Activated CD8-positive, alpha-beta T cell treated with anti-CD3 and anti-CD28 coated beads for 36 hours (primary cell): ENCODE measurements around the gene CHTOP. TPM values are rescaled to one million over a fixed set of nuclear protein-coding genes. Genes with fewer than 3 reads are reported as not detected.

ENCODE experiments used
- ATAC-seq: fragments of 200-7000 bp; cut with Tn5 transposase; one replicate; pipeline ENCODE4 v1.10.0; 2021; ENCODE audit warnings: mild to moderate bottlenecking, moderate library complexity
- CTCF ChIA-PET: fragments of 350-600 bp; sonication (Branson Sonifier 250); formaldehyde crosslinking; loops from one replicate; lab custom pipeline; 2021; ENCODE audit warnings: antibody characterized with exemption; lab: Charles Lee
- POLR2A ChIA-PET: fragments of 350-600 bp; sonication (Branson Sonifier 250); formaldehyde crosslinking; loops from one replicate; lab custom pipeline; 2021; ENCODE audit warnings: antibody characterized with exemption; lab: Charles Lee
- DNase-seq: peaks from one replicate; pipeline ENCODE4 v3.0.0-alpha.2; 2020
- H3K27ac Mint-ChIP-seq: one replicate; pipeline ENCODE4 v1.8.0; 2021; ENCODE audit warnings: mild to moderate bottlenecking, mixed read lengths
- H3K27me3 Mint-ChIP-seq: one replicate; pipeline ENCODE4 v1.8.0; 2021; ENCODE audit warnings: mixed read lengths
- H3K36me3 Mint-ChIP-seq: one replicate; pipeline ENCODE4 v1.8.0; 2021; ENCODE audit warnings: low read depth, mixed read lengths
- H3K4me1 Mint-ChIP-seq: one replicate; pipeline ENCODE4 v1.8.0; 2021; ENCODE audit warnings: low read depth, mixed read lengths
- H3K4me3 Mint-ChIP-seq: one replicate; pipeline ENCODE4 v1.8.0; 2021; ENCODE audit warnings: mild to moderate bottlenecking, moderate library complexity, mixed read lengths
- H3K9me3 Mint-ChIP-seq: one replicate; pipeline ENCODE4 v1.8.0; 2021; ENCODE audit warnings: mixed read lengths
- CTCF ChIP-seq: fragments of 200-600 bp; IDR thresholded peaks from one replicate; pipeline ENCODE4 v1.8.0; 2022; ENCODE audit warnings: antibody characterized with exemption, mild to moderate bottlenecking
- intact Hi-C: fragments of 100-400 bp; cut with micrococcal nuclease; formaldehyde crosslinking; loops from one replicate; pipeline ENCODE4 v1.10.0; 2022
- total RNA-seq, 2 experiments: library from RNA; stranded (reverse); gene quantifications; one replicate each; pipeline ENCODE4 v1.2.3, GENCODE V29; 2021

CHTOP gene
- total RNA-seq, 2 experiments from 2014 or later, result 76.8 to 83.2 TPM

- intact Hi-C loops, result no loop called here
- Mint-ChIP-seq H3K27me3 (no peaks in the 10 kb centered on the region), H3K27ac (peak overlapping the region; percentile 52), H3K4me1 (peaks cover 58% of the 10 kb centered on the region), H3K4me3 (no peak overlapping the region), H3K36me3 (peaks cover 80% of the 10 kb centered on the region), H3K9me3 (no peaks in the 10 kb centered on the region)
- ChIA-PET CTCF (interaction anchor here (1.5 to 5.5 kb wide), 2 partner anchors 108 to 130 kb away, joined by 3 to 21 read pairs; no protein-coding TSS in a partner anchor), POLR2A (interaction anchor here (0.9 to 6.3 kb wide), 5 partner anchors 9 to 330 kb away, joined by 3 to 72 read pairs (median 4); partner anchors contain the start of gene SNAPIN)
- TF ChIP-seq CTCF, result no peak
- ATAC-seq (no peak), DNase-seq (no peak)
Measured at GRCh38 chr1:153640861-153641260, 7.0 kb downstream of the CHTOP start.

- ATAC-seq, result no peak
- peaks cover 81% of the 10 kb centered on the region for H3K36me3 Mint-ChIP-seq
- CTCF ChIA-PET, result interaction anchor here (5.5 kb wide), 1 partner anchor 109 kb away, joined by 21 read pairs; no protein-coding TSS in a partner anchor
- H3K27ac Mint-ChIP-seq, result peak overlapping the region; percentile 23
- peaks cover 60% of the 10 kb centered on the region for H3K4me1 Mint-ChIP-seq
- intact Hi-C loops, result no loop called here
- DNase-seq, result no peak
- POLR2A ChIA-PET, result interaction anchor here (0.8 to 6.3 kb wide), 4 partner anchors 8 to 329 kb away, joined by 3 to 72 read pairs (median 24); partner anchors contain the start of gene SNAPIN
- H3K4me3 Mint-ChIP-seq, result no peak overlapping the region
- no peaks in the 10 kb centered on the region for H3K9me3 Mint-ChIP-seq
- no peak for TF ChIP-seq CTCF
- H3K27me3 Mint-ChIP-seq, result no peaks in the 10 kb centered on the region
Measured at GRCh38 chr1:153642161-153642560, 8.3 kb downstream of the CHTOP start.

GRCh38 chr1:153643100-153643499 lies 9.2 kb downstream of the CHTOP start:
- H3K9me3 Mint-ChIP-seq, result no peaks in the 10 kb centered on the region
- CTCF ChIA-PET, result interaction anchor here (0.9 to 5.5 kb wide), 6 partner anchors 9 to 132 kb away, joined by 3 to 21 read pairs (median 6); partner anchors contain the start of genes CHTOP and S100A13
- peaks cover 80% of the 10 kb centered on the region for H3K36me3 Mint-ChIP-seq
- H3K4me1 Mint-ChIP-seq, result peaks cover 61% of the 10 kb centered on the region
- no peak for DNase-seq
- POLR2A ChIA-PET, result interaction anchor here (0.7 to 7.6 kb wide), 4 partner anchors 9 to 192 kb away, joined by 3 to 64 read pairs (median 10); partner anchors contain the start of gene CHTOP
- no peak for ATAC-seq
- H3K27ac Mint-ChIP-seq, result peak overlapping the region; percentile 73
- intact Hi-C loops, result no loop called here
- no peak overlapping the region for H3K4me3 Mint-ChIP-seq
- no peaks in the 10 kb centered on the region for H3K27me3 Mint-ChIP-seq
- TF ChIP-seq CTCF, result no peak

- no peak for ATAC-seq
- H3K36me3 Mint-ChIP-seq, result peaks cover 74% of the 10 kb centered on the region
- ChIA-PET POLR2A (interaction anchor here (0.9 to 7.6 kb wide), 5 partner anchors 9 to 18 kb away, joined by 3 to 64 read pairs (median 6); partner anchors contain the start of gene CHTOP), CTCF (interaction anchor here (0.7 to 5.5 kb wide), 6 partner anchors 9 to 133 kb away, joined by 3 to 21 read pairs (median 6); partner anchors contain the start of genes CHTOP and S100A13)
- no peaks in the 10 kb centered on the region for H3K27me3 Mint-ChIP-seq
- H3K4me3 Mint-ChIP-seq, result no peak overlapping the region
- H3K9me3 Mint-ChIP-seq, result no peaks in the 10 kb centered on the region
- peak overlapping the region; percentile 73 for H3K27ac Mint-ChIP-seq
- intact Hi-C loops, result no loop called here
- peaks cover 62% of the 10 kb centered on the region for H3K4me1 Mint-ChIP-seq
- no peak for TF ChIP-seq CTCF
- DNase-seq, result no peak
Measured at GRCh38 chr1:153643816-153644215, 9.9 kb downstream of the CHTOP start.
